Measurements from ENCODE around the gene C1orf94.

Gene C1orf94

GRCh38 chr1:34250342-34250741 lies 73.6 kb downstream of the C1orf94 start:
- Histone ChIP-seq H3K4me3 (ENCODE audit: insufficient read depth, low read length, poor library complexity, severe bottlenecking) (no peak overlapping the region), H3K9me3 (ENCODE audit: insufficient read depth, low read length) (no peaks in the 10 kb centered on the region), H3K36me3 (ENCODE audit: low read length) (no peaks in the 10 kb centered on the region), H3K9ac (ENCODE audit: low read length) (no peak overlapping the region), H3K9me2 (replicated peaks; ENCODE audit: insufficient read depth, low read length) (no peaks in the 10 kb centered on the region), H3K79me2 (ENCODE audit: insufficient read depth, low read length) (no peaks in the 10 kb centered on the region), H4K20me1 (ENCODE audit: low read depth, low read length) (no peaks in the 10 kb centered on the region), H3K4me2 (ENCODE audit: low read depth, low read length, poor library complexity, severe bottlenecking) (no peak overlapping the region), H3F3A (ENCODE audit: insufficient read depth) (no peaks in the 10 kb centered on the region), H2AFZ (ENCODE audit: low read depth, low read length, severe bottlenecking) (no peak overlapping the region), H3K27me3 (ENCODE audit: low read length) (no peaks in the 10 kb centered on the region), H3K27ac (ENCODE audit: low read depth, low read length) (no peak overlapping the region)
- no peak for TF ChIP-seq CTCF (IDR thresholded peaks at IDR 0.05; ENCODE audit: insufficient read depth, low read length, poor library complexity, severe bottlenecking)
- no peak for TF ChIP-seq EZH2phosphoT487 (conservative IDR thresholded peaks at IDR 0.05; ENCODE audit: low read length)

- Histone ChIP-seq H3K9me3 (ENCODE audit: insufficient read depth, low read length) (no peaks in the 10 kb centered on the region), H3F3A (ENCODE audit: insufficient read depth) (no peaks in the 10 kb centered on the region), H3K4me3 (ENCODE audit: insufficient read depth, low read length, poor library complexity, severe bottlenecking) (no peak overlapping the region), H3K36me3 (ENCODE audit: low read length) (no peaks in the 10 kb centered on the region), H3K9me2 (replicated peaks; ENCODE audit: insufficient read depth, low read length) (no peaks in the 10 kb centered on the region), H4K20me1 (ENCODE audit: low read depth, low read length) (no peaks in the 10 kb centered on the region), H3K27ac (ENCODE audit: low read depth, low read length) (no peak overlapping the region), H3K9ac (ENCODE audit: low read length) (no peak overlapping the region), H3K79me2 (ENCODE audit: insufficient read depth, low read length) (no peaks in the 10 kb centered on the region), H3K27me3 (ENCODE audit: low read length) (no peaks in the 10 kb centered on the region), H2AFZ (ENCODE audit: low read depth, low read length, severe bottlenecking) (no peak overlapping the region), H3K4me2 (ENCODE audit: low read depth, low read length, poor library complexity, severe bottlenecking) (no peak overlapping the region)
- TF ChIP-seq EZH2phosphoT487 (conservative IDR thresholded peaks at IDR 0.05; ENCODE audit: low read length) (no peak), CTCF (IDR thresholded peaks at IDR 0.05; ENCODE audit: insufficient read depth, low read length, poor library complexity, severe bottlenecking) (no peak)
Observed at GRCh38 chr1:34262023-34262853, 85.5 kb downstream of the C1orf94 start.

- H3F3A ChIP-seq (ENCODE audit: insufficient read depth): no peaks in the 10 kb centered on the region
- H2AFZ ChIP-seq (ENCODE audit: low read depth, low read length, severe bottlenecking): no peak overlapping the region
- H3K9ac ChIP-seq (ENCODE audit: low read length): no peak overlapping the region
- H3K9me2 ChIP-seq (replicated peaks; ENCODE audit: insufficient read depth, low read length): no peaks in the 10 kb centered on the region
- H3K4me3 ChIP-seq (ENCODE audit: insufficient read depth, low read length, poor library complexity, severe bottlenecking): no peak overlapping the region
- H3K27me3 ChIP-seq (ENCODE audit: low read length): no peaks in the 10 kb centered on the region
- no peak overlapping the region for H3K4me2 ChIP-seq (ENCODE audit: low read depth, low read length, poor library complexity, severe bottlenecking)
- no peaks in the 10 kb centered on the region for H3K79me2 ChIP-seq (ENCODE audit: insufficient read depth, low read length)
- H3K27ac ChIP-seq (ENCODE audit: low read depth, low read length): no peak overlapping the region
- no peaks in the 10 kb centered on the region for H3K9me3 ChIP-seq (ENCODE audit: insufficient read depth, low read length)
- no peaks in the 10 kb centered on the region for H4K20me1 ChIP-seq (ENCODE audit: low read depth, low read length)
- no peaks in the 10 kb centered on the region for H3K36me3 ChIP-seq (ENCODE audit: low read length)
- TF ChIP-seq CTCF (IDR thresholded peaks at IDR 0.05; ENCODE audit: insufficient read depth, low read length, poor library complexity, severe bottlenecking): no peak
- no peak for TF ChIP-seq EZH2phosphoT487 (conservative IDR thresholded peaks at IDR 0.05; ENCODE audit: low read length)
Observed at GRCh38 chr1:34262921-34263320, 86.2 kb downstream of the C1orf94 start.
